HG02642 (cell line): ENCODE results near the gene KLHL21.

ENCODE experiments used
- ATAC-seq: cut with Tn5 transposase; IDR thresholded peaks from one replicate; pipeline ENCODE4 v1.9.1; 2021; ENCODE audit warnings: mild to moderate bottlenecking; ENCODE audit not compliant: unreplicated experiment, poor library complexity

Gene KLHL21

GRCh38 chr1:6586404-6586816 lies 16.3 kb downstream of the KLHL21 start:
- ATAC-seq, result no peak

- ATAC-seq, result no peak
These were observed 16.8 kb downstream of the KLHL21 start for GRCh38 chr1:6585841-6586240.

GRCh38 chr1:6585081-6585722 lies 17.5 kb downstream of the KLHL21 start:
- no peak for ATAC-seq

DNA sequence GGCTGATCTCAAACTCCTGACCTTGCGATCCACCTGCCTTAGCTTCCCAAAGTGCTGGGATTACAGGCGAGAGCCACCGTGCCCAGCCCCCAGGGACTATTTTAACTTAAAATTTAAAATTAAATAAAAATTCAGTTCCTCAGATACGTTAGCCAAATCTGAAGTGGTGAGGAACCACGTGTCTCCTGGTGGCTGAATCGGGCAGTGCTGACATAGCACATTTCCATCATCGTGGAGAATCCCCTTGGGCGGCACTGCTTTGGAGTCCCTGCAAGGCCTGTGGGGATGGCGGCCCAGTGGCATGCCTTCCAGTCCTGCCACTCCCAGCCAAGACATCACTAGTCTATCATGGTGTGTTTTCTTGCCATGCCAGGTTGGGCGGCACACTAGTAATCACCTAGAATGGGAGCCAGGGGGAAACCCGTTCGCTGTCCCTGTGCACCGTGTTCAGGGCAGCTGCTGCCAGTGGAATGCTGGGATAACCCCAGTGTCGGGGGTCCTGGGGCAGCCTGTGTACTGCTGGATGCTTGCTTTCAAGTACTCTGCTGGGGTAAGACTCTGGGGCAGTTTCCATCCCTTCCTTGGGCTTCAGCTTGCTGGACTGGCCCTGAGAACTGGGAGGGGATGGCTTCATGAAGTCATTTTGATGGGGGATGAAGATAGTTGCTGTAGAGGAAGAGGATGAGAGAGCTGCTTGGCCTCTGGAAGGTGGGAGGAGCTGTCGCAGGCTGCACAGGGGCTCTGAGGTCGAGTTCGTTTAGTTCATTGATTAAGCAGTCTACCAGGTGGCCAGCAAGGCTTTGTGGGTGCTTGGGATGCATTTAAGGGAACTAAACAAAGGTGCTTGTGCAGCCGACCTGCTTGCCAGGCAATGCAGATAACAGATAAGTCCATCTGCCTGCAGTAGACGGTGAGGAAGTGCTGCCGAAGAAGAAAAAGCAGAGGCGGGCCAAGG lies 18.3 kb downstream of the KLHL21 start:
- no peak for ATAC-seq

DNA sequence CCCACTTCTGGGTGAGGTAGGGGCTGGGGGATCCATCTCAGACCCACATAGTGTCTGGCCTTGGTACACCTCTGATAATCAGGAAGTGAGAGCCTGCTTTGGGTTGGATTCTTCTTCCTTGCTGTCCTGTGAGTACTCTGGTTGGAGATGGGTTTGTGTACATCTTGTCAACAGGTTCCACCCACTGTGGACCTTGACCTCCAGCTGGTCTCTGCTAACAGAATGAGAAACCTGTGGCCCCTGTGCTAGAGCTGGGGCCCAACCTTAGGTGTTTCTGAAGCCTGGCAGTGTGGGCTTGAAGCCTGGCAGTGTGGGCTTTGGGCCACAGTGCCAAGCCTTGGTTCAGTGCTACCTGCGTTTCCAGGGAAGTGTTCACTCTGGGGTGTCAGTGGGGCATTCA lies 20.3 kb downstream of the KLHL21 start:
- no peak for ATAC-seq

GRCh38 chr1:6581561-6582305 lies 20.9 kb downstream of the KLHL21 start:
- ATAC-seq, result no peak

GRCh38 chr1:6580593-6581409 lies 21.9 kb downstream of the KLHL21 start:
- ATAC-seq, result no peak

GRCh38 chr1:6580119-6580592 lies 22.5 kb downstream of the KLHL21 start:
- ATAC-seq, result no peak

GRCh38 chr1:6579374-6580118 lies 23.1 kb downstream of the KLHL21 start, which contains the start of gene ZBTB48:
ZBTB48 (plus strand) TSS chr1:6579994; CDS start chr1:6580610, 616 bp downstream.
- ATAC-seq, result peak; percentile 96

- ATAC-seq, result no peak
These were observed 23.9 kb downstream of the KLHL21 start for GRCh38 chr1:6578624-6579373.

GRCh38 chr1:6577831-6578525 lies 24.7 kb downstream of the KLHL21 start:
- no peak for ATAC-seq

DNA sequence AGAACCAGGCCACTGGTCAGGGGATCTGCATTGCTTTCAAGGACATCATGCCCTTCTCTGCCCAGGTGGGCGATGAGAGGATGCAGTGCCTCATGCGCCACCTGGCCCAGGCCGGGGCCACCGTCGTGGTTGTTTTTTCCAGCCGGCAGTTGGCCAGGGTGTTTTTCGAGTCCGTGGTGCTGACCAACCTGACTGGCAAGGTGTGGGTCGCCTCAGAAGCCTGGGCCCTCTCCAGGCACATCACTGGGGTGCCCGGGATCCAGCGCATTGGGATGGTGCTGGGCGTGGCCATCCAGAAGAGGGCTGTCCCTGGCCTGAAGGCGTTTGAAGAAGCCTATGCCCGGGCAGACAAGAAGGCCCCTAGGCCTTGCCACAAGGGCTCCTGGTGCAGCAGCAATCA lies 27.9 kb downstream of the KLHL21 start:
- ATAC-seq, result no peak

DNA sequence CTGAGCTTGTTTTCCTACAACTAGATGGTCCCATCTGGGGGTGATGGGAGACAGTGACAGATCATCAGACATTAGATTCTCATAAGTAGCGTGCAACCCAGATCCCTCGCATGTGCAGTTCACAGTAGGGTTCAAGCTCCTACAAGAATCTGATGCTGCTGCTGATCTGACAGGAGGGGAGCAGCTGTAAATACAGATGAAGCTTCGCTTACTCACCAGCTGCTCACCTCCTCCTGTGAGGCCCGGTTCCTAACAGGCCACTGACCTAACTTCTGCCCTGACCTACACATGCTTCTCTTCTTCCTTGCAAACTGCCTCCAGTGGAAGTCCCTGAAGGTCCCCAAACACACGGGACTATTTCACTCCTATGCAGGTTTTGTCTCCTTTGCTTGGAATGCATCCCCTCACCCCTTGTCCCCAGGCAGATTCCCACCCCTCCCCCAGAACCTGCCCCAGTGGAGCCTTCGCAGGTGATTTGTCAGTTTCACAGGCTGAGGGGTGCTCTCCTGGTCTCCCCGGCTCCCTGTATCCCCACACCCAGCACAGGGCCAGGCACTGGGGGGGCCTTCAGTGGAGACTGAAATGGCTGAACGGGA lies 28.5 kb downstream of the KLHL21 start:
- no peak for ATAC-seq

GRCh38 chr1:6572653-6573383 lies 29.9 kb downstream of the KLHL21 start:
- ATAC-seq, result no peak

GRCh38 chr1:6570987-6571386 lies 31.7 kb downstream of the KLHL21 start:
- no peak for ATAC-seq

- no peak for ATAC-seq
These were observed 32.6 kb downstream of the KLHL21 start for GRCh38 chr1:6570100-6570499.

- ATAC-seq, result no peak
These were observed 33.6 kb downstream of the KLHL21 start for GRCh38 chr1:6569033-6569432.
